MM.1S (cell line): Measurements from ENCODE around the gene DNER.

Source experiments
- DNase-seq: peaks from one replicate; pipeline ENCODE4 v3.0.0-alpha.2; 2015
- H2AFZ ChIP-seq: fragments of 300-600 bp; sonication (generic); 2 replicates; pipeline ENCODE4 v1.6.0; 2016; ENCODE audit warnings: antibody characterized with exemption, low read length
- H3F3A ChIP-seq: fragments of 300-600 bp; sonication (generic); 2 replicates; pipeline ENCODE4 v1.6.1; 2016; ENCODE audit warnings: mild to moderate bottlenecking, antibody characterized with exemption, low read length, moderate library complexity, mixed read lengths; ENCODE audit not compliant: insufficient read depth
- H3K27ac ChIP-seq: fragments of 300-600 bp; sonication (generic); 2 replicates; pipeline ENCODE4 v1.5.1; 2016; ENCODE audit warnings: mild to moderate bottlenecking, low read length
- H3K27me3 ChIP-seq: fragments of 300-600 bp; sonication (generic); replicated peaks from 2 replicates; pipeline ENCODE4 v1.6.0; 2016; ENCODE audit warnings: low read length; ENCODE audit not compliant: insufficient read depth
- H3K36me3 ChIP-seq: fragments of 300-600 bp; sonication (generic); replicated peaks from 2 replicates; pipeline ENCODE4 v1.6.1; 2016; ENCODE audit warnings: mild to moderate bottlenecking, low read length, mixed read lengths; ENCODE audit not compliant: insufficient read depth
- H3K4me1 ChIP-seq: fragments of 300-600 bp; sonication (generic); 2 replicates; pipeline ENCODE4 v1.6.1; 2016; ENCODE audit warnings: low read length, mixed read lengths
- H3K4me2 ChIP-seq: fragments of 300-600 bp; sonication (generic); 2 replicates; pipeline ENCODE4 v1.6.0; 2016; ENCODE audit warnings: low read depth, low read length
- H3K4me3 ChIP-seq: fragments of 300-600 bp; sonication (generic); 2 replicates; pipeline ENCODE4 v1.5.1; 2016; ENCODE audit warnings: low read length, mixed read lengths
- H3K79me2 ChIP-seq: fragments of 300-600 bp; sonication (generic); 2 replicates; pipeline ENCODE4 v1.6.1; 2016; ENCODE audit warnings: mixed run types, low read length, mixed read lengths
- H3K9ac ChIP-seq: fragments of 300-600 bp; sonication (generic); 2 replicates; pipeline ENCODE4 v1.6.1; 2016; ENCODE audit warnings: low read length, mixed read lengths
- H3K9me2 ChIP-seq: fragments of 300-600 bp; sonication (generic); replicated peaks from 2 replicates; pipeline ENCODE4 v1.6.1; 2016; ENCODE audit warnings: mild to moderate bottlenecking, low read length, mixed read lengths; ENCODE audit not compliant: insufficient read depth
- H3K9me3 ChIP-seq: fragments of 300-600 bp; sonication (generic); replicated peaks from 2 replicates; pipeline ENCODE4 v1.6.1; 2016; ENCODE audit warnings: mild to moderate bottlenecking, low read length, mixed read lengths; ENCODE audit not compliant: insufficient read depth
- H4K20me1 ChIP-seq: fragments of 300-600 bp; sonication (generic); 2 replicates; pipeline ENCODE4 v1.6.1; 2016; ENCODE audit warnings: mild to moderate bottlenecking, low read length, moderate library complexity, mixed read lengths; ENCODE audit not compliant: insufficient read depth
- EZH2 ChIP-seq: fragments of 300-600 bp; sonication (generic); optimal IDR thresholded peaks from 2 replicates; pipeline ENCODE3; 2017; ENCODE audit warnings: low read depth, mild to moderate bottlenecking, antibody characterized with exemption, low read length, mixed read lengths
- EZH2phosphoT487 ChIP-seq: fragments of 300-600 bp; sonication (generic); IDR thresholded peaks from 2 replicates; pipeline ENCODE4 v1.6.1; 2018; ENCODE audit warnings: antibody characterized with exemption, low read length
- TF ChIP-seq, protein P1 (sequence below): fragments of 300-600 bp; sonication (generic); IDR thresholded peaks from 2 replicates; pipeline ENCODE4 v1.5.1; 2016; ENCODE audit warnings: antibody characterized with exemption, low read length, mixed read lengths

DNER gene

DNA sequence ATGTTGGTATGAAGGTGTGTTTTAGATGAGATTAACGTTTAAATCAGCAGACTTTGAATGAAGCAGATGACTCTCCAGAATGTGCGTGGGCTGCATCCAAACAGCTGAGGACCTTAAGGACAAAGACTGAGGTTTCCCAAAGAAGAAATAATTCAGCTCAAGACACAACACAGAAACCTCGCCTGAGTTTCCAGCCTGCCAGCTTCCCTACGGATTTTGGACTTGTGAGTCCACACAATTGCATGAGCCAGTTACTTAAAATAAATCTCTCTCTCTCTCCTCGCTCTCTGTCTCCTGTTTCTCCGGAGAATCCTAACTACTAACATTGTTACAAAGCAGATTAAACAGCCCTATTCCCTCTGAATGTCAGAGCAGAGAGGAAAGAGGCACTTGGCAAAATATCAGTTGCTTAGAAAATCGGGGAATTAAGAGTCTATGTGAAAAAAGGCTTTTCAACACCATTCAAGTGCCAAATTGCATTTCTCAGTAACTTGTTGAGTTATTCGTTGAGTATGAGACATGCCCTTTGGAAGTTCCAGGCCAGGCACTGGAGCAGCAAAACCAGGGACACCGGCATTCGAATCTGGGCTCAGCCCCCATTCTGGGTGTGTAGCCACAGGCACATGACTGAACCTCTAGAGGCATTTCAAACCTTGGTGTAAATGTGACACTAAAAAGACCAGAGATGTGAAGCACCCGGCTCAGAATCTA, 268.7 kb downstream of the DNER start:
- no peak overlapping the region for H2AFZ ChIP-seq

DNA sequence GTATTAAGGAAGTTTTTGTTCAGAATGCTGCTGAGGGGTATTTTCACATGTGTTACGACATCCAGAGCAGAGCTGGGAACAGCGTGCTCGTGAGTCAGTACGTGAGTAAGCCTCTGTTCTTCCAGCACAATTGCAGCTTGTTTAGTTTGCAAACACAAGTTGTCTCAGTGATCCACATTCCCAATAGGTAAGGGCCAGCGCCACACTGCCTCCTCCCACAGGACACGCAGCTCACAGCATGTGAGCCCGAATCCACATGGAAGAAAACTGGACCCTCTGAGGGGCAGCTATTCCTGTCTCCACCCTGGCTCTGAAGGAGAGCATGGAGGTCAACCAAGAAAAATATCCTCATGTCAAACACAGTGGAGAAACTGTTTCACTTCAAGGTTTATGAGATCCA, 269.3 kb downstream of the DNER start:
- H3K9me3 ChIP-seq, result no peaks in the 10 kb centered on the region
- DNase-seq, result no peak
- no peaks in the 10 kb centered on the region for H3K27me3 ChIP-seq
- H3K4me2 ChIP-seq, result no peak overlapping the region
- no peak for TF ChIP-seq EZH2phosphoT487
- no peak for TF ChIP-seq EZH2
- TF ChIP-seq, protein P1, sequence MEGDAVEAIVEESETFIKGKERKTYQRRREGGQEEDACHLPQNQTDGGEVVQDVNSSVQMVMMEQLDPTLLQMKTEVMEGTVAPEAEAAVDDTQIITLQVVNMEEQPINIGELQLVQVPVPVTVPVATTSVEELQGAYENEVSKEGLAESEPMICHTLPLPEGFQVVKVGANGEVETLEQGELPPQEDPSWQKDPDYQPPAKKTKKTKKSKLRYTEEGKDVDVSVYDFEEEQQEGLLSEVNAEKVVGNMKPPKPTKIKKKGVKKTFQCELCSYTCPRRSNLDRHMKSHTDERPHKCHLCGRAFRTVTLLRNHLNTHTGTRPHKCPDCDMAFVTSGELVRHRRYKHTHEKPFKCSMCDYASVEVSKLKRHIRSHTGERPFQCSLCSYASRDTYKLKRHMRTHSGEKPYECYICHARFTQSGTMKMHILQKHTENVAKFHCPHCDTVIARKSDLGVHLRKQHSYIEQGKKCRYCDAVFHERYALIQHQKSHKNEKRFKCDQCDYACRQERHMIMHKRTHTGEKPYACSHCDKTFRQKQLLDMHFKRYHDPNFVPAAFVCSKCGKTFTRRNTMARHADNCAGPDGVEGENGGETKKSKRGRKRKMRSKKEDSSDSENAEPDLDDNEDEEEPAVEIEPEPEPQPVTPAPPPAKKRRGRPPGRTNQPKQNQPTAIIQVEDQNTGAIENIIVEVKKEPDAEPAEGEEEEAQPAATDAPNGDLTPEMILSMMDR, result no peak
- H2AFZ ChIP-seq, result no peak overlapping the region
- no peak overlapping the region for H3K4me3 ChIP-seq
- H3K9me2 ChIP-seq, result no peaks in the 10 kb centered on the region
- no peaks in the 10 kb centered on the region for H3K4me1 ChIP-seq
- H4K20me1 ChIP-seq, result no peaks in the 10 kb centered on the region
- no peak overlapping the region for H3K27ac ChIP-seq
- no peaks in the 10 kb centered on the region for H3F3A ChIP-seq
- no peaks in the 10 kb centered on the region for H3K79me2 ChIP-seq
- H3K36me3 ChIP-seq, result no peaks in the 10 kb centered on the region
- H3K9ac ChIP-seq, result no peak overlapping the region

More for the DNA sequence above, 268.7 kb downstream of the DNER start:
- no peak overlapping the region for H3K9ac ChIP-seq
- H3K9me3 ChIP-seq, result no peaks in the 10 kb centered on the region
- H3K4me3 ChIP-seq, result no peak overlapping the region
- H3K27me3 ChIP-seq, result no peaks in the 10 kb centered on the region
- no peaks in the 10 kb centered on the region for H3K79me2 ChIP-seq
- TF ChIP-seq, protein P1, result no peak
- DNase-seq, result no peak
- H4K20me1 ChIP-seq, result no peaks in the 10 kb centered on the region
- no peak overlapping the region for H3K4me2 ChIP-seq
- H3K9me2 ChIP-seq, result no peaks in the 10 kb centered on the region
- H3K36me3 ChIP-seq, result no peaks in the 10 kb centered on the region
- no peaks in the 10 kb centered on the region for H3K4me1 ChIP-seq
- H3F3A ChIP-seq, result no peaks in the 10 kb centered on the region
- H3K27ac ChIP-seq, result no peak overlapping the region

DNA sequence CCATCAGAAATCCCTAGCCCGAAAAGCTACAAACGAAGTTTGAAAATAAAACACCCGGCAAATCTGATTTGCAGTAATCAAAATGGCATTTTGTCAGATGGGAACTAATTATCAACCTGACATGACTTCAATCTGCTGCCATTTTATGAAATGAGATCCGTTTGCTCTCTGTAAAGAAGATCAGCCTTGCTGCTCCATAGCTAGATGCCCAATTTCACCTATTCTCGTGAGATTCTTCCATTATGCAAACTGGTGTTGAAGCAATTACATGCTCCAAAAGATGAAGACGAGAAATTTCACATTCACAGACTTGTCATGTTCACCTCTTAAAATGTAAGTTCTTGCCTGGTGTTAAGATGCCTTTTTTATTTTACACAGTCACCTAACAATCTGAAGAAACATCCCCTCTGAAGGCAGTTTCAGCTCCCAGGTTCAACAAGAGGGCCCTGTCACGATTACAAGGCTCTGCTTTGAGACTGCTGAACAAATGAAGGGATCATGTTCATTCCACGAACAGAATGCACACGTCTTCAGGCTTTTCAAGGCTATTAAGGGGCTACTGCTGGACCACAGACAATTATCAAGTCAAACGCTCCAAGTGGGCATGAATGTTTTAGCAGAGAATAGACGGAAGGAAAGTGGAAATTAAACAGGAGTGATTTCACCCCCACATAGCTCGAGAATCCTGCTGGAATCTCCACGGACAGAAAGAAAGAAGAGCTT, 270.6 kb downstream of the DNER start:
- DNase-seq, result no peak
- no peaks in the 10 kb centered on the region for H3K79me2 ChIP-seq
- H3K9me3 ChIP-seq, result no peaks in the 10 kb centered on the region
- H3K36me3 ChIP-seq, result no peaks in the 10 kb centered on the region
- H3K9me2 ChIP-seq, result no peaks in the 10 kb centered on the region
- no peak overlapping the region for H3K27ac ChIP-seq
- no peaks in the 10 kb centered on the region for H3K27me3 ChIP-seq
- TF ChIP-seq, protein P1, result no peak
- TF ChIP-seq EZH2 (no peak), EZH2phosphoT487 (no peak)
- H3K4me2 ChIP-seq, result no peak overlapping the region
- H2AFZ ChIP-seq, result no peak overlapping the region
- H4K20me1 ChIP-seq, result no peaks in the 10 kb centered on the region
- no peaks in the 10 kb centered on the region for H3K4me1 ChIP-seq
- H3F3A ChIP-seq, result no peaks in the 10 kb centered on the region
- no peak overlapping the region for H3K4me3 ChIP-seq
- no peak overlapping the region for H3K9ac ChIP-seq
